ENCODE data around the gene TMIE.

The TMIE gene

GRCh38 chr3:46709721-46710120 lies 8.5 kb downstream of the TMIE start:
- DNase-seq = no peak

DNA sequence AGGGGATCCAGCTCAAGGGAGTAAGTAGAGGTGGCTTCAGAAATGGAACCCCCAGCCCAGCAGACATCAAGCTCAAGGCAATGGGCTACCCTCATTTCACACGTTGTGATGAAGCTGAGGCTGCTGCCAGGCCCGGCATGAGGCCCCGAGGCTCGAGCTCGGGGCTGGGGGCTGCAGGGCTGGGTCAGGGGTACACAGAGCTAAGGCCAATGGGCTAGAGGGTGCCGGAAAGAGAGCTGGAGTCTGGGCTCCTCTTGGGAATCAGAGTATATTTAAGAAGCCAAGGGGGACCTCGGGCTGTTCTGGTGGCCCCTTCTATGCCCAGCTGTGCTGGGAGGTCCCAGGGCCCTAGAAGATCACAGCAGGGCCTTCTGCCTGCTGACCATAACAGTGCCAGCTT lies 9.0 kb downstream of the TMIE start:
- DNase-seq = no peak

- DNase-seq = no peak
These were observed 9.6 kb downstream of the TMIE start for GRCh38 chr3:46710671-46711295.

DNA sequence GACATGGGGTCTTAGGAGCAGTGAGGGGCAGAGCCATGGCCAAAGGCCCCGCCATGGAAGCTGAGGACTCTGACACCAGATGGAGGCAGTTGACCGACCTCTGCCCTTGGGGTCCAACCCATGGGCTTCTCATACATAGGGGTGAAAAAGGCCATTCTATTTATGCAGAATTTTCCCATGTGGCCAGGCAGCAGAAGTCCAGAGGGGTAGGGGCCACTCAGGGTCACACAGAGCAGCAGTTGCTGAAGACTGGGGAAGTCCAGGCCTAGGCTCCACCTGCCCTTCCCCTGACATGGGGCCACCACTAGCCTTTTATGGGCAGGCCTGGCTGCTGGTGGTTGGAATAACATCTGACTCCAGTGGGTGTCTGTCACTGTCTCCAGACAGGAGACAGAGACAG lies 10.1 kb downstream of the TMIE start:
- DNase-seq = no peak

GRCh38 chr3:46711760-46712159 lies 10.6 kb downstream of the TMIE start:
- no peak for DNase-seq

- no peak for DNase-seq
These were observed 11.2 kb downstream of the TMIE start for GRCh38 chr3:46712191-46713049.

DNA sequence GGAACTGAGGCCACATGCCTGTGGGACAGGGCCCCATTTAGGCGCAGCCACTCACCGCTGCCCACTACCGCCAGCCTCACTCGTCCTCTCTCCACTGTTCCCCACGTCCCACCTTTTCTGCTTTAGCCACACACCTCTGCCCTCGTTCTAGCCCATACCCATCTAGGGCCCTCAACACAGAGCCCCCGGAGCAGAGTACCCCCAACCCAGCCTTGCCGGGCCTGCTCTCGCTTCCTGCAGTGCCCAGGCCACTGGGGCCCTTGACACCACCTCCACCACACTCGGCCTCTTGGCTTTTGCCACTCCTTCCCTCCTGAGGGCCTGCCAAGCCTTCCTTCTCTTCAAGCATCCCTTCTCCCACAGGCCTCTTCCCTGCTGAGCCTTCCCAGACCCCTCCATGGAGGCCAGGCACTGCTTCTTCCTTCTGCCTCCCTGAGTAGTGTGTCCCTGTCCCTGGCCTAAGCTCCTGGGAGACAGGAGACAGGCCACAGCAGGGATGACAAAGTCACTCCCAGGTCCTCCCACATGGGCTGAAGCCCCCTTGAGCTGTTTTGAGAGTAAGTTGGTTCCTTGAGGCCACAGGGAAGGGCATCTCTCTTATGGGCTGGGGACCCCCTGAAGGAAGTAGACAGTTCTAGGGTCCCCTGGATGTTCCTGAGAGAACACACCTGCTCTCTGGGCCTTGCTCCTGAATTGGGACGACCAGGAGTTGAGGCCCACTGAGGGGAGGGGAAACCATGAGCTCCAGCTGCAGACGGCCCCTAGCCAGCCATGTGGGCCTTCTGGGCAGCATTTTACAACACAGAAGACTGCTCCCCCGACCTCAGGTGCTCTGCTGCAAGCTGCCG lies 12.1 kb downstream of the TMIE start:
- DNase-seq = no peak

DNA sequence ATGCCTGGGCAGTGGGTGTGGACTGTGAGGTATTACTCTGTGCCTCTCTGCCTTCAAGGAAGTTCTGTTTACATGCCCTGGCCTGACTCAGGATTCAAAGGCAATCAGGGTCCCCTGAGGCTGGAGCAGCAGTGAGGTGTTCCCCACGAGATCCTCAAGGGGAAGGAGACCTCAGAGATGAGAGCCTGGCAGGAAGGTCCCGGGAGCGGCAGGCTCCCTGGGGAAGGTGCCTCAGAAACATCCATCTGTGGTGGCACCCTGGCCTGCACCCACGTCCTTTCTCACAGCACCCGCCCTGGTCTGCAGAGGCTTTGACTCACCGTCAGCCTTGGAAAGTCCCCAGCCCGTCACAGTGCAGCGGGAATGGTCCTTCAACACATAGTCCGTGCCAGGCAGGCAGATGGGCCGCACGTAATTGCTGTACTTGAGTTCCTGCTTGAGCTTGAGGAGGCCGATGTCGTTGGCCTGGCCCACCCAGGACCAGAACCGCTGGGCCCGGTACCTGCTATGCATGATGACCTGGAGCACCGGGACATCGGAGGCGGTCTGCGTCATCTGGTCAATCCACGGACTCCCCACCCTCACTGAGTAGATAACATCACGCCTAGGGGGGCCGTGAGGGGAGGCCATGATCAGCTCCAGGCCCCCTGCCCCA lies 12.8 kb downstream of the TMIE start:
- DNase-seq = no peak

DNA sequence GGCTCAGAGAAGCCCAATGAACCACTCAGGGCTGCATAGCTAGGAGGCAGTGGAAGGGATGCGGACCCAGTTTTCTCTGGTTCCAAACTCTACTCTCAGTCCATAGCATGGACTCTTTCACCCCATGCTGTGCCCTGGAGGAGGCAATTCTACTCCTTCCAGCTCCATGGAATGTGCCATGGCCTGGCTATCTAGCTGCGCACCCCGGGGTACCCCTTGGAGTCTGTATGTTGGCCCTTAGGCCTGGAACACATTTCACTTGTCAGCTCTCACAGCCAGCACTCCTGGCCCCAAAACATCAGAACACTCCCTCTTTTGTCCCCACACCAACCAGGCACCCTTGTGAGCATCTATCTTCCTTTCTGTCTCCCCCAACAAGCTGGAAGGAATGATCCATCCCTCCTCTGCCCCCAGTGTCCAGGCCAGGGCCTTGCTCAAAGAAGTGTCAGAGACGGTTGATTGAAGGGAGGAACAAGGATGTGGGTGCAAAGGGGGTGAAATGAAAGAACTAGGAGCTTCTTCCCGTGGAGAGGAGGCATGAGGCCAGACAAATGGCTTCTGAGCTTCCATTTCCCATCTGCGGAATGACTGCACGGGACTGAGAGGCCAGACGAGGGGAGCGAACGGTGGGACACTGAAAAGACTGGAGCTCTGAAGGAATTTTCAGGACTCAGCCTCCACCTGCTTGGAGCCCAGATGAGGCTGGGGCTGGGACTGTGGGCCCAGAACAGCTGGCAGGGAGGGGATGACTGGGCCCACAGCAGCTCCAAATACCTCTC lies 13.7 kb downstream of the TMIE start:
- no peak for DNase-seq

GRCh38 chr3:46715507-46716175 lies 14.4 kb downstream of the TMIE start:
- no peak for DNase-seq

GRCh38 chr3:46716461-46717441 lies 15.6 kb downstream of the TMIE start:
- no peak for DNase-seq

GRCh38 chr3:46717447-46718231 lies 16.4 kb downstream of the TMIE start, which contains the start of gene PRSS50:
Gene PRSS50, minus strand, starts transcription at chr3:46717869. Its CDS starts 45 bp downstream, at chr3:46717824.
- no peak for DNase-seq

- no peak for DNase-seq
These were observed 17.9 kb downstream of the TMIE start for GRCh38 chr3:46719044-46719565.

GRCh38 chr3:46719735-46720271 lies 18.6 kb downstream of the TMIE start:
- DNase-seq = no peak

DNA sequence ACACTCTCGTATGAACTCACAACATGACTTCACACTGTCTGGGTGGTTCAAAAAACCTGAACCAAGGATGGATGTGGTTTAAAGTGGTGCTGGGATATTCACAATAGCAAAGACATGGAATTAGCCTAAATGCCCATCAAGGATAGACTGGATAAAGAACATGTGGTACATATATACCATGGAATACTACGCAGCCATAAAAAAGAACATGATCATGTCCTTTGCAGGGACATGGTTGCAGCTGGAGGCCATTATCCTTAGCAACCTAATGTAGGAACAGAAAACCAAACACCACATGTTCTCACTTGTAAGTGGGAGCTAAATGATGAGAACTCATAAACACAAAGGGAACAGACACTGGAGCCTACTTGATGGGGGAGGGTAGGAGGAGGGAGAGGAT lies 19.8 kb downstream of the TMIE start:
- DNase-seq = no peak

DNA sequence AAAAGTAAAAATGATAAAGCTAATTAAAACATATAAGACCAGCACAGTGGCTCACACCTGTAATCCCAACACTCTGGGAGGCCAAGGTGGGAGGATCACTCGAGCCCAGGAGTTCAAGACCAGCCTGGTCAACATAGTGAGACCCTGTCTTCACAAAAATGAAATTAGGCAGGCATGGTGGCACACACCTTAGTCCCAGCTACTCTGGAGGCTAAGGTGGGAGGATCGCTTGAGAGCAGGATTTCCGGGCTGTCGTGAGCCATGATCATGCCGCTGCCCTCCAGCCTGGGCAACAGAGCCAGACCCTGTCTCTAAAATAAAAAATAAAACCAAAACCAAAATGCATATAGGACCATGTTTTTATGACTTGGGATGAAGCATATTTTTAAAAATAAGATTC lies 21.3 kb downstream of the TMIE start:
- DNase-seq = no peak

DNA sequence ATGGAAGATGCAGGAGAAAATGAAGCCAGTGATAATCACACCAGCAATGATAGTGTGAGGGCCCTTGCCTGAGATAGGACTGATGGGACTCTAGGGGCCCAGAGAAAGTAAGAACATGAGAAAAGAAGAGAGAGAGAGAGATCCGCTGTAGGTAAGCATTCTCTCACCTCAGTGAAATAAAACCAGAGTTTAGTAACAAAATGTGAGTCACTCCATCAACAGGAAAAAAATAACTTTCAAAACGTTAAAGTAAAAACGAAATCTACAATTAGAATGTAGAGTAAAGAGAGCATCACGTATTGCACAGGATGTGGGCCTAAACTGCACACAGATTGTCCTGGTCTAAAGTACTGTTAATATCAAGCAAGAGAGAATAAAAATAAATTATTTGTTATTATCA lies 23.2 kb downstream of the TMIE start:
- no peak for DNase-seq

- DNase-seq = no peak
These were observed 24.6 kb downstream of the TMIE start for GRCh38 chr3:46725621-46726314.
